Left lung (tissue), 10 donors: ENCODE measurements around the gene MTHFR. TPM values are rescaled to one million over a fixed set of nuclear protein-coding genes. Genes with fewer than 3 reads are reported as not detected.

Source experiments
- ATAC-seq: fragments of 200-7000 bp; cut with Tn5 transposase; one replicate; pipeline ENCODE4 v1.9.1; 2020; ENCODE audit warnings: moderate library complexity
- DNase-seq, 4 donors: peaks; one replicate each; pipeline ENCODE4 v3.0.0-alpha.2; 2013 to 2020
- H3K27ac ChIP-seq, 2 donors: fragments of 200-600 bp; sonication (generic) in 1 of 2; one replicate each; pipeline versions ENCODE4 v1.5.0 to v1.8.0; 2020 to 2021
- H3K27me3 ChIP-seq, 2 donors: fragments of 200-600 bp; sonication (generic) in 1 of 2; one replicate each; pipeline versions ENCODE4 v1.5.0 to v1.8.0; 2020 to 2021
- H3K36me3 ChIP-seq, 2 donors: fragments of 200-600 bp; sonication (generic) in 1 of 2; one replicate each; pipeline versions ENCODE4 v1.5.0 to v1.8.0; 2020 to 2021
- H3K4me1 ChIP-seq, 2 donors: fragments of 200-600 bp; one replicate each; pipeline ENCODE4 v1.8.0; 2021
- H3K4me3 ChIP-seq, 2 donors: fragments of 200-600 bp; sonication (generic) in 1 of 2; one replicate each; pipeline versions ENCODE4 v1.5.0 to v1.8.0; 2020 to 2021; ENCODE audit warnings: mild to moderate bottlenecking in 1 of 2
- H3K9me3 ChIP-seq, 2 donors: fragments of 200-600 bp; sonication (generic) in 1 of 2; one replicate each; pipeline versions ENCODE4 v1.5.0 to v1.8.0; 2020 to 2021
- intact Hi-C, 2 donors: fragments of 100-400 bp; cut with DNase I; formaldehyde crosslinking; loops; one replicate each; pipeline versions ENCODE4 v1.11.2 to v1.14.2; 2022
- polyA plus RNA-seq, 6 donors: library from polyadenylated mRNA; unstranded; fragments of 120-200 nt; gene quantifications; one replicate each; pipeline ENCODE4 v1.2.1, GENCODE V29; 2013; ENCODE audit not compliant: insufficient read length in 6 of 6
- total RNA-seq, 2 donors: library from RNA; stranded (reverse); fragmentation: NEBNext Ultra II Directional; extraction: Animal tissue kit (Norgen Biotek cat#: 25700); gene quantifications; one replicate each; pipeline ENCODE4 v1.2.1, GENCODE V29; 2021
- TF ChIP-seq, protein P1 (sequence below), 2 donors: fragments of 200-600 bp; sonication (generic) in 1 of 2; IDR thresholded peaks; one replicate each; pipeline versions ENCODE4 v1.5.0 to v1.8.0; 2021; ENCODE audit warnings: antibody characterized with exemption in 2 of 2
- donor health status: DM: no; HTN: yes; CAD: no.
- donor health status: DM: no; HTN: no; CAD: no.

Gene MTHFR
- total and polyA plus RNA-seq, 8 donors, result 16.5 to 44.5 (median 25.5) TPM

DNA sequence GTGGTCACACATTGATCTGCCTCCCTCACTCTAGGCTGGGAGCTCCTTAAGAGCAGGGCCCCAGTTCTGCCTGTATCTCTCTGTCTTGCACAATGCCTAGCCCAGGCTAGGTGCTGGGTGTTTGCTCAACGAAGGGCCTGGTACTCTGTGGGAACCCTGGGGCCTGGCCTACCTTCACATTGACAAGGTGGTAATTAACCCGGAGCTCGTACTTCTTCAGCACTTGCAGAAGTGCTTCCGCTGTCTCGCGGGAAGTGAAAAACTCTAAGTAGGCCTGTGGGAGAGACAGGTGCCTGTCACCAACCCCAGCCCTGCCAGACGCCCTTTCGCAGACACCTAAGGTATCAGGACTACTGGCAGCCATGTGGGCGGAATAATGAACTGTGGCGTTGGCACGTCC, 13.7 kb downstream of the MTHFR start:
- peaks cover 0 to 81% of the 10 kb centered on the region in 2 donors for H3K36me3 ChIP-seq
- intact Hi-C loops, result no loop called here
- no peak overlapping the region for H3K4me3 ChIP-seq
- peak; percentile 15 for ATAC-seq
- peak in 2 of 4 donors; percentile 36 to 64 for DNase-seq
- H3K4me1 ChIP-seq, result peaks cover 47 to 70% of the 10 kb centered on the region in 2 donors
- H3K27me3 ChIP-seq, result no peaks in the 10 kb centered on the region
- H3K9me3 ChIP-seq, result no peaks in the 10 kb centered on the region
- H3K27ac ChIP-seq, result peak overlapping the region; percentile 89 to 94
- TF ChIP-seq, protein P1, sequence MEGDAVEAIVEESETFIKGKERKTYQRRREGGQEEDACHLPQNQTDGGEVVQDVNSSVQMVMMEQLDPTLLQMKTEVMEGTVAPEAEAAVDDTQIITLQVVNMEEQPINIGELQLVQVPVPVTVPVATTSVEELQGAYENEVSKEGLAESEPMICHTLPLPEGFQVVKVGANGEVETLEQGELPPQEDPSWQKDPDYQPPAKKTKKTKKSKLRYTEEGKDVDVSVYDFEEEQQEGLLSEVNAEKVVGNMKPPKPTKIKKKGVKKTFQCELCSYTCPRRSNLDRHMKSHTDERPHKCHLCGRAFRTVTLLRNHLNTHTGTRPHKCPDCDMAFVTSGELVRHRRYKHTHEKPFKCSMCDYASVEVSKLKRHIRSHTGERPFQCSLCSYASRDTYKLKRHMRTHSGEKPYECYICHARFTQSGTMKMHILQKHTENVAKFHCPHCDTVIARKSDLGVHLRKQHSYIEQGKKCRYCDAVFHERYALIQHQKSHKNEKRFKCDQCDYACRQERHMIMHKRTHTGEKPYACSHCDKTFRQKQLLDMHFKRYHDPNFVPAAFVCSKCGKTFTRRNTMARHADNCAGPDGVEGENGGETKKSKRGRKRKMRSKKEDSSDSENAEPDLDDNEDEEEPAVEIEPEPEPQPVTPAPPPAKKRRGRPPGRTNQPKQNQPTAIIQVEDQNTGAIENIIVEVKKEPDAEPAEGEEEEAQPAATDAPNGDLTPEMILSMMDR (IDR thresholded peaks at IDR 0.05), result no peak

DNA sequence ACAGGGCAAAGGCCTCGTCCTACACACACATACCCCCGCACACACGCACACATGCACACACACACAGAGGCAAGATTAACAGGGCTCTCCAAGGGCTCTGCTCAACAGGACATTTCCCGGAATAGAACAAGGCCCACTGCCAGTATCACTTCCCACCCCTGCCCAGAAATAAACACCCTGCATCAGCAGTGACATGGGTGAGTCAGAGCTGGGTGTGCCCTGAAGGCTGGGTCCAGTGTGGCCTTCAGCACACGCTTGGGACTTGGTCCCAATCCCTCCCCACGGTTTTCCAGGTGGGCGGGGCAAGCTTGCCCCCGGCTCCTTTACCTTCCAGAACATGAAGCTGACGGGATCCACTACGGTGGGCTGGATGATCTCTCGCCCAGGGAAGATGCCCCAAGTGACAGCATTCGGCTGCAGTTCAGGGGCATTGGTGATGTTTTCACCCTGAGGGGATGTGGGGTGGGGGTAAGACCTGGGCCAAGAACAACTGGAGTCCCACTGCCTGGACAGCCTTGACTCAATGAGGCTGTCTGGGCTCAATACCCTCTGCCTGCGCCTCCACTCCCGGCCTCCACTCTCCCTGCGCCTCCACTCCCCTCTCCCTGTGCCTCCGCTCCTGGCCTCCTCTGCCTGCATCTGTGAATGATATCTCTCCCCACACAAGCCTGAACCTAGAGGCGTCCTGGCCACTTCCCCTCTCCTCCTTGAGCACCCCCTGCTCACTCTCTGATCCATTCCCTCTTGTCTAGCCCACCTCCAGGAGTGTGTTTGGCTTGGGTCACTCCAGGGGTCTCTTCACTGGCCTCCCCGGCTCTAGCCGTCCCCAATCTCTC, 14.7 kb downstream of the MTHFR start:
- intact Hi-C loops, result no loop called here
- peaks cover 53 to 66% of the 10 kb centered on the region in 2 donors for H3K4me1 ChIP-seq

DNA sequence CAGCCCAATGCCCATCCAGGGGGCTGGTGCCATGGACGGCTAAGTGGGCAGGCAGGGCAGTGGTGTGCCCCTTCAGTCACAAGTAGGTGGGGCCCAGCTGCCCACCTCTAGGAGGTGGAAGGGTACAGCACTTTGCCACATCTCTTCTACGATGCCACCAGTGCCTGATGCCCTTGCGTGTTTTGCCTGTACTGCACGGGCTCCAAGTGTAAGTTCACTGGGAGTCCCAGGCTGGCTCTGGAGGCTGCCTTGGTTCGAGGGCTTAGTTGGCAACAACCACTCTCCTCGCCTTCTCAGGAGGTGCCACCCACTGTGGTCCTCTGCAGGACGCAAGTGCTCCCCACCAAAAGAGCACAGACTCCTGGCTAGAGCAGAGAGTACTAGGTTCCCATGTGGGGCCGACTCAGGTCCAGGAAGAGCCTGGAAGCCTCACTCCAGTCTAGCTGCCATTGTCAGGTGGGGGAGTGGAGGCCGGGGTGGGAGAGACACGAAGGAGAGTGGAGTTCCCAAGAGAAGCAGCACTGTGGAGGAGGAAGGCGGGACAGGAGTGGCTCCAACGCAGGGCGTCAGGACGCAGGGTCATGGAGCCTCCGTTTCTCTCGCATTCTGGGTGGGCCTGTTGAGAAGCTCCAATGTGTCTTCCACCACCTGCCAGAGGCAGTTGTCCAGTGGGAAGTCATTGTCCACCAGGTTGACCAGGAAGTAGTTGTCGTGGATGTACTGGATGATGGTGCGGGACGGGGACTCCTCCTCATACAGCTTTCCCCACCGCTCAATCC, 15.5 kb downstream of the MTHFR start:
- Histone ChIP-seq H3K4me1 (peaks cover 58 to 72% of the 10 kb centered on the region in 2 donors), H3K27ac (peak overlapping the region; percentile 89 to 94), H3K4me3 (no peak overlapping the region), H3K36me3 (peaks cover 0 to 64% of the 10 kb centered on the region in 2 donors), H3K9me3 (no peaks in the 10 kb centered on the region), H3K27me3 (no peaks in the 10 kb centered on the region)
- TF ChIP-seq, protein P1 (IDR thresholded peaks at IDR 0.05), result no peak
- intact Hi-C loops, result no loop called here
- DNase-seq (peak in 1 of 4 donors; percentile 57), ATAC-seq (no peak)

More for the DNA sequence above, 14.7 kb downstream of the MTHFR start:
- H3K36me3 ChIP-seq, result peaks cover 0 to 72% of the 10 kb centered on the region in 2 donors
- H3K27me3 ChIP-seq, result no peaks in the 10 kb centered on the region
- peak in 3 of 4 donors; percentile 70 to 94 (median 86) for DNase-seq
- no peaks in the 10 kb centered on the region for H3K9me3 ChIP-seq
- ATAC-seq, result peak; percentile 77
- TF ChIP-seq, protein P1 (IDR thresholded peaks at IDR 0.05), result no peak
- H3K4me3 ChIP-seq, result no peak overlapping the region
- peak overlapping the region; percentile 89 to 94 for H3K27ac ChIP-seq

DNA sequence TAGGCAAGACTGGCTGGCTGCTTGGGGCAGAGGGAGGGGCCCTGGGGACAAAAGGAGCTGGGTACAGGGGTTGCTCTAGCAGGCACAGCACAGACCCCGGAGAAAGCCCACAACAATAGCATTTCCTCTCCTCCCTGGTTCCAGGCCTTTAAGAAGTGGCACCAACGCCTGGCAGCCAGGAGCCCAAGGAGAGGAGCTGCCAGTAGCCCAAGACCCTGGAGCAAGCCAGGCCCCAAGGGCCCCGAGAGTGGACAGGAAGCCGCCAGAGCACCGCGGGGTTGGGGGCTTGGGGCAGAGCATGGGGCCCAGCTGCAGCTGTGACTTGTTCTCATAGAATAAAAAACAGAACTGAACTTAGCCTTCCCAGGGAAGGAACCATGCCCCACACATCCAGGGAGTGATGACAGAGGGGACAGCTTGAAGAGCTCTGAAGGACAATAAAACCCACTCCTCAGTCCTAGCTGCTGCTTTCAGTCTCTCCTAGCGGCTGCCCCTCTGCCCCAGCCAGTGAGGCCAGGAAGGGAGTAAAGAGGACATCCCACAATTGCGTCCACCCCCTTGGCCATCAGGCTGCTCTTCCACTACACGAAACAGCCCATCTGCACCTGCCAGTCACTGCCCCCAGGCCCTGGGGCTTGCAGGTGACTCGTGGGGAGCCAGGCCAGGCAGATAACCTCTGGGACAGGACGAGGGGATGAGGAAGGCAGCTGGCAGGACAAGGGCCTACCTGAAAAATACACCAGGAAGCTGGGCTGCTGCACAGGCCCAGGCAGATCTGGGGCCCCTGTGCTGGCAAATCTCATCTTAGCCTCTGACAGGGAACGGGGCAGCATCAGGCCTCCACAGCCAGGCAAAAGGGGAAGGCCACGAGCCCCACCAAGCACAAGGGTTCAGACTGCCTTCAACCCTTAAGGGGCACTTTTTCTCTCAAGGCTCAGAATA, 16.4 kb downstream of the MTHFR start:
- no peaks in the 10 kb centered on the region for H3K27me3 ChIP-seq
- ATAC-seq, result no peak
- intact Hi-C loops, result no loop called here
- no peak overlapping the region for H3K4me3 ChIP-seq
- H3K9me3 ChIP-seq, result no peaks in the 10 kb centered on the region
- H3K36me3 ChIP-seq, result peaks cover 0 to 55% of the 10 kb centered on the region in 2 donors
- peak in 1 of 4 donors; percentile 77 for DNase-seq
- H3K27ac ChIP-seq, result peak overlapping the region; percentile 89 to 94
- H3K4me1 ChIP-seq, result peaks cover 63 to 79% of the 10 kb centered on the region in 2 donors
- TF ChIP-seq, protein P1 (IDR thresholded peaks at IDR 0.05), result no peak
